HG03565 (cell line): ENCODE results near the gene ENAH.

Source experiments
- ATAC-seq: cut with Tn5 transposase; IDR thresholded peaks from one replicate; pipeline ENCODE4 v1.9.1; 2021; ENCODE audit warnings: mild to moderate bottlenecking, moderate library complexity; ENCODE audit not compliant: unreplicated experiment

Gene ENAH

GRCh38 chr1:225610539-225610938 lies 42.4 kb downstream of the ENAH start:
- no peak for ATAC-seq

- ATAC-seq: no peak
Observed at GRCh38 chr1:225608014-225608796, 44.7 kb downstream of the ENAH start.

GRCh38 chr1:225607355-225607754 lies 45.6 kb downstream of the ENAH start:
- ATAC-seq: no peak

- ATAC-seq: no peak
Observed at GRCh38 chr1:225603538-225604354, 49.2 kb downstream of the ENAH start.

- ATAC-seq: no peak
Observed at GRCh38 chr1:225602590-225603206, 50.2 kb downstream of the ENAH start.

- no peak for ATAC-seq
Observed at GRCh38 chr1:225601902-225602589, 50.9 kb downstream of the ENAH start.

- no peak for ATAC-seq
Observed at GRCh38 chr1:225598847-225599246, 54.1 kb downstream of the ENAH start.

GRCh38 chr1:225597926-225598575 lies 54.9 kb downstream of the ENAH start:
- no peak for ATAC-seq

GRCh38 chr1:225596736-225597135 lies 56.2 kb downstream of the ENAH start:
- no peak for ATAC-seq

- no peak for ATAC-seq
Observed at GRCh38 chr1:225595974-225596551, 56.9 kb downstream of the ENAH start.

GRCh38 chr1:225595452-225595851 lies 57.5 kb downstream of the ENAH start:
- ATAC-seq: no peak

- ATAC-seq: no peak
Observed at GRCh38 chr1:225593414-225593813, 59.5 kb downstream of the ENAH start.

GRCh38 chr1:225592362-225593025 lies 60.4 kb downstream of the ENAH start:
- no peak for ATAC-seq

GRCh38 chr1:225587310-225587709 lies 65.6 kb downstream of the ENAH start:
- no peak for ATAC-seq

- no peak for ATAC-seq
Observed at GRCh38 chr1:225581186-225581585, 71.7 kb downstream of the ENAH start.

- ATAC-seq: no peak
Observed at GRCh38 chr1:225580238-225581099, 72.5 kb downstream of the ENAH start.

GRCh38 chr1:225578251-225578977 lies 74.5 kb downstream of the ENAH start:
- ATAC-seq: no peak

- ATAC-seq: no peak
Observed at GRCh38 chr1:225577241-225577640, 75.7 kb downstream of the ENAH start.
